Fibroblast of lung (primary cell): ENCODE results near the gene COLEC11.

Experiments
- EZH2 ChIP-seq: IDR thresholded peaks from 2 replicates; pipeline ENCODE4 v1.5.1; 2012; ENCODE audit warnings: low read length, control low read depth, mild to moderate bottlenecking; ENCODE audit errors: missing control alignments
- TF ChIP-seq, protein P1 (sequence below), 2 donors: IDR thresholded peaks in 1 of 2; conservative IDR thresholded peaks in 1 of 2; 1 replicate in 1 of 2; 2 replicates in 1 of 2; pipeline ENCODE4 v1.5.1; 2011 to 2012; ENCODE audit warnings: low read length in 2 of 2, control low read depth in 1 of 2, inconsistent platforms in 1 of 2, low read depth in 1 of 2, mild to moderate bottlenecking in 1 of 2

- TF ChIP-seq, protein P1, sequence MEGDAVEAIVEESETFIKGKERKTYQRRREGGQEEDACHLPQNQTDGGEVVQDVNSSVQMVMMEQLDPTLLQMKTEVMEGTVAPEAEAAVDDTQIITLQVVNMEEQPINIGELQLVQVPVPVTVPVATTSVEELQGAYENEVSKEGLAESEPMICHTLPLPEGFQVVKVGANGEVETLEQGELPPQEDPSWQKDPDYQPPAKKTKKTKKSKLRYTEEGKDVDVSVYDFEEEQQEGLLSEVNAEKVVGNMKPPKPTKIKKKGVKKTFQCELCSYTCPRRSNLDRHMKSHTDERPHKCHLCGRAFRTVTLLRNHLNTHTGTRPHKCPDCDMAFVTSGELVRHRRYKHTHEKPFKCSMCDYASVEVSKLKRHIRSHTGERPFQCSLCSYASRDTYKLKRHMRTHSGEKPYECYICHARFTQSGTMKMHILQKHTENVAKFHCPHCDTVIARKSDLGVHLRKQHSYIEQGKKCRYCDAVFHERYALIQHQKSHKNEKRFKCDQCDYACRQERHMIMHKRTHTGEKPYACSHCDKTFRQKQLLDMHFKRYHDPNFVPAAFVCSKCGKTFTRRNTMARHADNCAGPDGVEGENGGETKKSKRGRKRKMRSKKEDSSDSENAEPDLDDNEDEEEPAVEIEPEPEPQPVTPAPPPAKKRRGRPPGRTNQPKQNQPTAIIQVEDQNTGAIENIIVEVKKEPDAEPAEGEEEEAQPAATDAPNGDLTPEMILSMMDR (conservative IDR thresholded peaks at IDR 0.05 in 1 of 2, IDR thresholded peaks at IDR 0.05 in 1 of 2; ENCODE audit: low read depth in 1 of 2, low read length in 2 of 2): no peak
- no peak for TF ChIP-seq EZH2
These were observed 64.8 kb downstream of the COLEC11 start for GRCh38 chr2:3659447-3660432.
